ENCODE data around the gene GREM2.

Gene GREM2

DNA sequence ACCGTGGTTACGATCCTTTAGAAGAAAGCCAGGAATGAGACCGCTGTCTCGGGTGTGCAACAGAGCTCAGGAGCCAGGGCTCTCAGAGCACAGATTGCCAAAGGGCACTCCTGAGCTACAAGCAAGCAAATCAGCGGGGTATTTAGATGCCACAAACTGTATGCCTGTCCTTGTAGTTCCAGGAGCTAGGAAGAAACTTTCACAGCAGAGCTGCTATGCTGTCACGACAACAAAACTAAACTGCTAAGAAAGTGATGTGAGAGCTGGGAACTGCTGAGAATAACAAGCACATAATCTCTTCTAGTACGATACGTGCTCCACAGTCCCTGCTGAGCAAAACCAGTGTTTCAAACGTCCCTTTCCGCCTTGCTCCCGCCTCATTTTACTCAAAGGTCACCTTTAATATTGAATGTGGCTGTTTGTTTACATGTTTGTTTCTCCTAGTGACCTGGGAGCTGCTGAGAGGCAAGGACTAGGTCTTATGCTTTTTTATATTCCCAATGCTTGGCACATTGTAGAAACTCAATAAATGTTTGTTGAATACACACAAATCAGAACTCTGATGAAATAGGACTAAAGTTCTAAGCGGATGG is 14.7 kb downstream of the GREM2 start:
- no peaks in the 10 kb centered on the region for H3K36me3 Mint-ChIP-seq (ENCODE audit: low read depth)
- no peak overlapping the region for H3K27ac Mint-ChIP-seq
- H3K4me3 Mint-ChIP-seq = no peak overlapping the region
- H3K4me1 Mint-ChIP-seq (ENCODE audit: low read depth) = no peaks in the 10 kb centered on the region
- H3K27me3 Mint-ChIP-seq = no peaks in the 10 kb centered on the region
- no peaks in the 10 kb centered on the region for H3K9me3 Mint-ChIP-seq
- no peak for DNase-seq

DNA sequence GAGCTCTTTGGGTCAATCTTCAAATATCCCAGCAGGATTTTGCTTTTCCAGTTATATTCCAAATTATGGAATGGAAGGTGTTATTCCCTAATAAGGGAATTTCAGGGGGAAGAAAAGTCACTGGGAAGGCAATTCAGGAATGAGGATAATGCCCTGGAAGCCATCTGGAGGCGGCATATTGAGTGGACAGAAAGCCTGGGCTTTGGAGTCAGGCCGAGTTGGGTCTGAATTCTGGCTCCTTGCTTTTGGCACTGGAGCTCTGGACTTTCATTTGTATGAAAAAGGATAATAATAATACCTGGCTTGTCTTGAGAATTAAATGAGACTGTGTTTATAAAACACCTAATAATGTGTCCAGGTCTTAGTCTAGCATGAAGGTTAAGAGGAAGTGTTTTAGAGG is 16.5 kb downstream of the GREM2 start:
- H3K27ac Mint-ChIP-seq = no peak overlapping the region

DNA sequence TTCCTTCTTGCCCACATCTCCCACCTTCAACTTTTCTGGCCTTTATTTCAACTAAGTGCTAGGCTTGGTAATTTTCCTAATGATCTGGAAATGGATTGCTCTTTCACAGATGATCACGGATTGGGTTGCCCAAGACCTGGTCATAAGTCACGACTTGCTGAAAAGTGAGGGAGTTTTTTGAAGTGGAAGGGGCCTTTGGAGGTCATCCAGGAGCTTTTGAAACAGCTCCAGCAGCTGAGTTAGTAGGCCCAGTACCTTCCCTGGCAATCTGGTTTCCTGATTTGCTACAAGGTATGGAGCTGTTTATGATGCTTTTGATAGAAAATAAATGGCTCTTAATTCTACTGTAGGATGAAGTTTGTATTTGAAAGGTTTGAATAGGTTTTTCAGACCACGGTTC is 20.4 kb downstream of the GREM2 start:
- H3K4me3 Mint-ChIP-seq = no peak overlapping the region
- DNase-seq = no peak
- no peaks in the 10 kb centered on the region for H3K27me3 Mint-ChIP-seq
- H3K4me1 Mint-ChIP-seq (ENCODE audit: low read depth) = no peaks in the 10 kb centered on the region
- H3K9me3 Mint-ChIP-seq = peaks cover 3% of the 10 kb centered on the region
- H3K36me3 Mint-ChIP-seq (ENCODE audit: low read depth) = no peaks in the 10 kb centered on the region
- H3K27ac Mint-ChIP-seq = no peak overlapping the region

More for the DNA sequence above, 16.5 kb downstream of the GREM2 start:
- Mint-ChIP-seq H3K4me3 (no peak overlapping the region), H3K9me3 (no peaks in the 10 kb centered on the region), H3K4me1 (ENCODE audit: low read depth) (no peaks in the 10 kb centered on the region), H3K36me3 (ENCODE audit: low read depth) (no peaks in the 10 kb centered on the region), H3K27me3 (no peaks in the 10 kb centered on the region)
- DNase-seq = no peak

- Mint-ChIP-seq H3K27ac (no peak overlapping the region), H3K27me3 (no peaks in the 10 kb centered on the region), H3K4me1 (ENCODE audit: low read depth) (peaks cover 3% of the 10 kb centered on the region), H3K4me3 (no peak overlapping the region), H3K36me3 (ENCODE audit: low read depth) (no peaks in the 10 kb centered on the region), H3K9me3 (peaks cover 3% of the 10 kb centered on the region)
- no peak for DNase-seq
Observed at GRCh38 chr1:240591078-240591477, 20.9 kb downstream of the GREM2 start.

DNA sequence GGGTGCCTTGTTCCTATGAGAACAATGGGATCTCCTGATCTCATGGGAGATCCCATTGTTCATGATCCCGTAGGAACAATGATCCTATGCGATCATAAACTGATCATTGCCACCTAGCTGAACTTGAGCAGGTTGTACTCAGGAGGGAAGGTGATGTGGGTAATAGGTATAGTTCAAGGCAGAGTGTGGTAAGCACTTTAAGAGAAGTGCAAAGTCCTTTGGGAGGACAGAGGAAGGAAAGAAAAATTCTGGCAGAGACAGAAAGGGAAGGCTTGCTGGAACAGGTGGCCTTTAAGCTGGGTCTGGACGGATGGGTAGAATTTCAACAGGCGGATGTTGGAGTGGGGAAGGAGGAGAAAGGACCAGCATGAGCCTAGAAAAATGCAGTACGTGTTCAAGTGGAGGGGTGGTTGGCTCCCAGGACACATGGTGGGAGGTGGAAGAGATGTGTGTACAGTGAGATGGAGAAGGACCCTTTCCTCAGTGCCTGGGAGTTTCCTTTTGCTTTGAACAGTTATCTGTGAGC is 22.3 kb downstream of the GREM2 start:
- Mint-ChIP-seq H3K27ac (no peak overlapping the region), H3K36me3 (ENCODE audit: low read depth) (no peaks in the 10 kb centered on the region)

DNA sequence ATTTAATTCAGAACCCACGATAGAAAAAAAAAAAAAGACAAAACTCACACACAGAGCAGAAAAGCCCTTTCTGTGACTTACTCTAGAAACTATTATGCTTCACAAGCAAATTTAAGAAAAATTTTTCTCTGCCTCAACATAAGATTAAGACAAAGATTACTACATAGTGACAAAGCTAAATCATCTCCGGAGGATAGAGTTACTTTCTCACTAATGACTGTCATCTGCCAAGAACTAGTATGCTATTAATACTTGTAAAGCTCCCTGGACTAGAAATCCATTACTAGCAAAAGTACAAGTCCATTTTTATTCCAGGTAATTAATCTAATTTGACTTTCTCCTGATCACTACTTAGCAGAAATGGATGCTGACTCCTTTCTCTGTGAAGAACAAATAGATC is 25.9 kb downstream of the GREM2 start:
- no peaks in the 10 kb centered on the region for H3K27me3 Mint-ChIP-seq
- H3K4me3 Mint-ChIP-seq = no peak overlapping the region
- no peak overlapping the region for H3K27ac Mint-ChIP-seq
- H3K9me3 Mint-ChIP-seq = peaks cover 3% of the 10 kb centered on the region
- no peaks in the 10 kb centered on the region for H3K36me3 Mint-ChIP-seq (ENCODE audit: low read depth)
- peaks cover 3% of the 10 kb centered on the region for H3K4me1 Mint-ChIP-seq (ENCODE audit: low read depth)
- DNase-seq = no peak

More for the DNA sequence above, 22.3 kb downstream of the GREM2 start:
- H3K27me3 Mint-ChIP-seq = no peaks in the 10 kb centered on the region
- no peak overlapping the region for H3K4me3 Mint-ChIP-seq
- DNase-seq = no peak
- H3K4me1 Mint-ChIP-seq (ENCODE audit: low read depth) = peaks cover 3% of the 10 kb centered on the region
- peaks cover 3% of the 10 kb centered on the region for H3K9me3 Mint-ChIP-seq

- no peaks in the 10 kb centered on the region for H3K36me3 Mint-ChIP-seq (ENCODE audit: low read depth)
- H3K4me3 Mint-ChIP-seq = no peak overlapping the region
- H3K27ac Mint-ChIP-seq = no peak overlapping the region
- no peaks in the 10 kb centered on the region for H3K27me3 Mint-ChIP-seq
- peaks cover 3% of the 10 kb centered on the region for H3K4me1 Mint-ChIP-seq (ENCODE audit: low read depth)
- no peak for DNase-seq
- H3K9me3 Mint-ChIP-seq = no peaks in the 10 kb centered on the region
Observed at GRCh38 chr1:240582953-240583352, 29.0 kb downstream of the GREM2 start.

GRCh38 chr1:240579511-240579910 is 32.4 kb downstream of the GREM2 start:
- Mint-ChIP-seq H3K9me3 (no peaks in the 10 kb centered on the region), H3K27ac (no peak overlapping the region), H3K27me3 (no peaks in the 10 kb centered on the region), H3K4me3 (no peak overlapping the region), H3K36me3 (ENCODE audit: low read depth) (no peaks in the 10 kb centered on the region), H3K4me1 (ENCODE audit: low read depth) (peaks cover 19% of the 10 kb centered on the region)
- DNase-seq = no peak

- H3K27me3 Mint-ChIP-seq = no peaks in the 10 kb centered on the region
- no peak overlapping the region for H3K27ac Mint-ChIP-seq
- no peak for DNase-seq
- H3K9me3 Mint-ChIP-seq = no peaks in the 10 kb centered on the region
- H3K36me3 Mint-ChIP-seq (ENCODE audit: low read depth) = no peaks in the 10 kb centered on the region
- no peak overlapping the region for H3K4me3 Mint-ChIP-seq
- peaks cover 19% of the 10 kb centered on the region for H3K4me1 Mint-ChIP-seq (ENCODE audit: low read depth)
Observed at GRCh38 chr1:240577095-240577494, 34.9 kb downstream of the GREM2 start.

- H3K36me3 Mint-ChIP-seq (ENCODE audit: low read depth) = no peaks in the 10 kb centered on the region
- no peaks in the 10 kb centered on the region for H3K9me3 Mint-ChIP-seq
- no peak overlapping the region for H3K27ac Mint-ChIP-seq
- DNase-seq = no peak
- H3K4me1 Mint-ChIP-seq (ENCODE audit: low read depth) = peaks cover 19% of the 10 kb centered on the region
- no peaks in the 10 kb centered on the region for H3K27me3 Mint-ChIP-seq
- H3K4me3 Mint-ChIP-seq = no peak overlapping the region
Observed at GRCh38 chr1:240575981-240576662, 35.8 kb downstream of the GREM2 start.

DNA sequence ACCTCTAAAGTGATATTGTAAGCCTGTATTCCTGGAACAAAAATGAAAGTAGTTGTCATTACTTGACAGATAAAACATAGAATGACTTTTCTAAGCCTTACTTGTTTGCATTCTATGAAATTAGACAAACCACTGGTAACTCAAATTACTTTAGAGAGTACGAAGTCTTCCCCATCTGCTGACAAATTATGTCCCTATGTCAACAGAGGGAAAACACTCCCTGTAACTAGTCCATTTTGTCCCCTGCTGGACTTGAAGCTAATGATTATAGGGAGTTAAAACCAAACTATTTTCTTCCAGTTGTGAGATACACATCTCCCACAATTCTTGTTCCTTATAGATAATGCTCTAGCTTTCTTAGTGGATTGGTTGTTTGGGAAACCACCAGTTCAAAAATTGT is 39.6 kb downstream of the GREM2 start:
- H3K4me1 Mint-ChIP-seq (ENCODE audit: low read depth) = peaks cover 19% of the 10 kb centered on the region
- no peak overlapping the region for H3K27ac Mint-ChIP-seq
- H3K36me3 Mint-ChIP-seq (ENCODE audit: low read depth) = no peaks in the 10 kb centered on the region
- H3K27me3 Mint-ChIP-seq = no peaks in the 10 kb centered on the region
- H3K9me3 Mint-ChIP-seq = no peaks in the 10 kb centered on the region
- H3K4me3 Mint-ChIP-seq = no peak overlapping the region
- no peak for DNase-seq

DNA sequence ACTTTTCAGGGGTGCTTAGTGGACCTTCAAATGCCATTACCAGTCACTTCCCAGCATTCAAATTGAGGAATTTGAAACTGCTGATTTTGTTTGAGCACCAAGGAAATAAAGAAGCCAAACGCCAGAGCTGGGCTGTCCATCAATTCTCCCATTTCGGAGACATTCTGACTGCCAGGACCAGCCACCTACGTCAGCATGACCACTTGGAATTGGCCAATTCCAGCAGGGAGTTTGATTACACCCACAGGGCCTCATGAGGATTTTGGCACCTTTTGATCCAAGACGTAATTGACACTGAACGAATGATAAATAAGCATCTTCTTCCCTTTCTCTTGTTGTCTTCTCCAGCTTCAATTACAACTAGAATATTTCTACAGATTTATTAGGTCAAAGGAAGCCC is 40.2 kb downstream of the GREM2 start:
- Mint-ChIP-seq H3K4me3 (no peak overlapping the region), H3K27ac (no peak overlapping the region), H3K27me3 (no peaks in the 10 kb centered on the region), H3K36me3 (ENCODE audit: low read depth) (no peaks in the 10 kb centered on the region), H3K4me1 (ENCODE audit: low read depth) (peaks cover 14% of the 10 kb centered on the region), H3K9me3 (no peaks in the 10 kb centered on the region)
- no peak for DNase-seq

DNA sequence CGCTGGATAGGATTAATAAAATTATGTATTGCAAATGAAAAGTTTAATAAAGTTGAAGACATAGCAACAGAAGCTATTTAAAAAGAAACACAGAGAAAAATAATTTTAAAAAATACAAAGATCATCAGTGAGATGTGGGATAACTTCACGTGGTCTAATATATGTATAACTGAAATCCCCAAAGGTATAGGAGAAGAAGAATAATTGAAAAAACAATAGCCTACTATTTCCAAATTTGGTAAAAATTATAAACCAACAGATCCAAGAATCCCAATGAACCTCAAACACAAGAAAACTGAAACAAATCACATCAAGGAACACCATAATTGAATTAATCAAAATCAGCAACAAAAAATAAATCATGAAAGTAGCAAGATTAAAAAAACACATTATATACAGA is 44.9 kb downstream of the GREM2 start:
- Mint-ChIP-seq H3K27ac (no peak overlapping the region), H3K4me1 (ENCODE audit: low read depth) (no peaks in the 10 kb centered on the region), H3K27me3 (no peaks in the 10 kb centered on the region), H3K9me3 (no peaks in the 10 kb centered on the region), H3K4me3 (no peak overlapping the region), H3K36me3 (ENCODE audit: low read depth) (no peaks in the 10 kb centered on the region)
- no peak for DNase-seq

- DNase-seq = no peak
- Mint-ChIP-seq H3K4me3 (no peak overlapping the region), H3K27me3 (no peaks in the 10 kb centered on the region), H3K27ac (no peak overlapping the region), H3K36me3 (ENCODE audit: low read depth) (no peaks in the 10 kb centered on the region), H3K9me3 (peaks cover 3% of the 10 kb centered on the region), H3K4me1 (ENCODE audit: low read depth) (no peaks in the 10 kb centered on the region)
Observed at GRCh38 chr1:240562779-240563178, 49.2 kb downstream of the GREM2 start.

- Mint-ChIP-seq H3K36me3 (ENCODE audit: low read depth) (no peaks in the 10 kb centered on the region), H3K27ac (no peak overlapping the region), H3K9me3 (peaks cover 3% of the 10 kb centered on the region), H3K4me1 (ENCODE audit: low read depth) (no peaks in the 10 kb centered on the region), H3K27me3 (no peaks in the 10 kb centered on the region), H3K4me3 (no peak overlapping the region)
- DNase-seq = no peak
Observed at GRCh38 chr1:240562111-240562590, 49.8 kb downstream of the GREM2 start.

Data from activated T-cell treated with anti-CD3 and anti-CD28 coated beads, Interleukin-2, amount 50 U/mL, for 24 hours (primary cell).